Measurements from ENCODE around the gene EIF1AD. TPM values are rescaled to one million over a fixed set of nuclear protein-coding genes. Genes with fewer than 3 reads are reported as not detected.

The EIF1AD gene
- total and polyA plus RNA-seq, 11 donors, result 12.9 to 44.0 (median 20.7) TPM

DNA sequence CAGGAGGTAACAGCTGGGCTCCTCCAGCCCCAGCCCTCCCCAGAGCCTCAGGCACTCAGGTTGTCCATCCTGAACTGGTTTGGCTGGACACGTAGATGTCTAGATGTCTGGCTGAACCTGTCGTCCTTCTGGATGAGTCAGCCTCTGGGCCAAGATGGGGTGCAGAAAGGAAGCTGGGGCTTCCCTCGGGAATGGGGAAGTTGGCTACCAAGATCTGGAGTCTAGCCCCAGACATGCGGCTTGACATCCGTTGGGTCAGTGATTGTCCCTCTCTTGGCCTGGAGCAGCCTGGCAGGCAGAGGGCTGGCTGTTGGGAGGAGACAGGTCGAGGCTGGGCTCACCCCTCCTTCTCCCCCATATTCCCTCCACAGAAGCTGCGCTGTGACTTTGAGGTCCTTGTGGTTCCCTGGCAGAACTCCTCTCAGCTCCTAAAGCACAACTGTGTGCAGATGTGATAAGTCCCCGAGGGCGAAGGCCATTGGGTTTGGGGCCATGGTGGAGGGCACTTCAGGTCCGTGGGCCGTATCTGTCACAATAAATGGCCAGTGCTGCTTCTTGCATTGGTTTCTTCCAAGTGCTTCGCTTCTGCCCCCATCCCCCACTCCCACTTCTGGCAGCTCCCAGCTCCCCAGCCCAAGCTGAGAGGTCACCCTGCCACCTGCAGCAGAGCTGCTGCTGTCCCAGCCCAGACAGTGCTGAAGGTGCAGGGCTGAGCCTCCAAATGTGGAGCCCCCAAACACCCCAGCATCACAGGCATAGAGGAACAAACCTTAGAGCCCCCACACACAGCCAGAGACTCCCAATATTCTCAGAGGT is 11.2 kb upstream of the EIF1AD start:
- peak in 1 of 5 donors; percentile 59 for DNase-seq
- Histone ChIP-seq H3K4me3 (no peak overlapping the region), H3K4me1 (peaks cover 0 to 25% (median 7%) of the 10 kb centered on the region in 12 donors), H3K36me3 (no peaks in the 10 kb centered on the region), H3K27ac (no peak overlapping the region), H3K9me3 (no peaks in the 10 kb centered on the region), H3K27me3 (peaks cover 9 to 29% (median 16%) of the 10 kb centered on the region in 9 donors)
- no peak for ATAC-seq
- intact Hi-C loops (cut with DNase I), result no loop called here
- TF ChIP-seq, protein P1, sequence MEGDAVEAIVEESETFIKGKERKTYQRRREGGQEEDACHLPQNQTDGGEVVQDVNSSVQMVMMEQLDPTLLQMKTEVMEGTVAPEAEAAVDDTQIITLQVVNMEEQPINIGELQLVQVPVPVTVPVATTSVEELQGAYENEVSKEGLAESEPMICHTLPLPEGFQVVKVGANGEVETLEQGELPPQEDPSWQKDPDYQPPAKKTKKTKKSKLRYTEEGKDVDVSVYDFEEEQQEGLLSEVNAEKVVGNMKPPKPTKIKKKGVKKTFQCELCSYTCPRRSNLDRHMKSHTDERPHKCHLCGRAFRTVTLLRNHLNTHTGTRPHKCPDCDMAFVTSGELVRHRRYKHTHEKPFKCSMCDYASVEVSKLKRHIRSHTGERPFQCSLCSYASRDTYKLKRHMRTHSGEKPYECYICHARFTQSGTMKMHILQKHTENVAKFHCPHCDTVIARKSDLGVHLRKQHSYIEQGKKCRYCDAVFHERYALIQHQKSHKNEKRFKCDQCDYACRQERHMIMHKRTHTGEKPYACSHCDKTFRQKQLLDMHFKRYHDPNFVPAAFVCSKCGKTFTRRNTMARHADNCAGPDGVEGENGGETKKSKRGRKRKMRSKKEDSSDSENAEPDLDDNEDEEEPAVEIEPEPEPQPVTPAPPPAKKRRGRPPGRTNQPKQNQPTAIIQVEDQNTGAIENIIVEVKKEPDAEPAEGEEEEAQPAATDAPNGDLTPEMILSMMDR (IDR thresholded peaks at IDR 0.05), result no peak
- no peak for TF ChIP-seq POLR2A (IDR thresholded peaks at IDR 0.05)
- WGBS, 4 donors, result 55 to 62% (median 60%) methylated on average over 9 to 12 of the region's 12 CpGs

DNA sequence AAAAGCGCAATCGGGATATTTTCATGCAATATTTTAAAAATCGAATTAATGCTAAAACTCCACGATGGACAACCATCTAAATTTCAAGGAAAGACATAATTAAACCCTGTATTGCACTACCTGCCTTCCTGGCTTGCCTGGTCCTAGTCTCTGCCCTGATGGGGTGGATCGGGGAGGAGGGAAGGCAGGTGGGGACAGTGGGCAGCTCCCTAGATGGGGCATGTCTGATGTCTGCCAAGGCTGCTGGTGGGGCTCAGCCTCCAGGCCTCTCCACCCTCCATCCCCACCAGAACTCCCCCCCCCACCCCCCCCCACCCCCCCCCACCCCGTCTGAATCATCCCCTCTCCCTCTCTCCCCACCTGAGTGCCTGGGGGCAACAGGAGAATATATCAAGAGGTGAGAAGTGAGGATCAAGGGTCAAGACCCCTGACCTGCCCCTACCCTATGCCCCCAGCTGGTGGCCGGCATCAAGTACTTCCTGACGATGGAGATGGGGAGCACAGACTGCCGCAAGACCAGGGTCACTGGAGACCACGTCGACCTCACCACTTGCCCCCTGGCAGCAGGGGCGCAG is 10.5 kb upstream of the EIF1AD start:
- Histone ChIP-seq H3K4me1 (peaks cover 0 to 25% (median 7%) of the 10 kb centered on the region in 12 donors), H3K4me3 (peak overlapping the region in 2 of 12 donors; percentile 15 to 21), H3K27me3 (peaks cover 9 to 29% (median 16%) of the 10 kb centered on the region in 9 donors), H3K9me3 (no peaks in the 10 kb centered on the region), H3K27ac (no peak overlapping the region), H3K36me3 (no peaks in the 10 kb centered on the region)
- TF ChIP-seq, protein P1 (IDR thresholded peaks at IDR 0.05), result no peak
- TF ChIP-seq POLR2A (IDR thresholded peaks at IDR 0.05), result no peak
- intact Hi-C loops (cut with DNase I), result no loop called here
- 52 to 68% (median 59%) methylated on average over 11 to 12 of the region's 12 CpGs for WGBS, 4 donors
- ATAC-seq, result no peak
- DNase-seq, result peak in 1 of 5 donors; percentile 6

DNA sequence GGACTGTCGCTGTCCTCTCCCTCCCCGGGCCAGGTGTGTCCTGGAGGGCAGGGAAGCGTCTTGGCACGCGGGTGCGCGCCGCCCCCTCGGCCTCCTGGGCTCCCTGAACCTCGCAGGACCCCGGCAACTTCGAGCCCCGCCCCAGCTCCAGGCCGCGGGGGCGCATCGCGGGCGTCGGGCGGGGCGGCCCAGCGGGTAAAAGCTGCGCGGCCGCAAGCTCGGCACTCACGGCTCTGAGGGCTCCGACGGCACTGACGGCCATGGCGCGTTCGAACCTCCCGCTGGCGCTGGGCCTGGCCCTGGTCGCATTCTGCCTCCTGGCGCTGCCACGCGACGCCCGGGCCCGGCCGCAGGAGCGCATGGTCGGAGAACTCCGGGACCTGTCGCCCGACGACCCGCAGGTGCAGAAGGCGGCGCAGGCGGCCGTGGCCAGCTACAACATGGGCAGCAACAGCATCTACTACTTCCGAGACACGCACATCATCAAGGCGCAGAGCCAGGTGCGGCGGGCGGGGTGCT is 9.9 kb upstream of the EIF1AD start, which contains the start of gene CST6:
TSS of gene CST6 (plus strand) at position 224 of the 519 bp plus-strand sequence. CDS start at position 261, 37 bp downstream.
- no peak within 1 kb of the TSS for H3K27ac ChIP-seq
- intact Hi-C loops (cut with DNase I), result no loop called here
- TF ChIP-seq POLR2A (IDR thresholded peaks at IDR 0.05), result no peak
- TF ChIP-seq, protein P1 (IDR thresholded peaks at IDR 0.05), result no peak
- 7 to 29% (median 11%) methylated on average over 10 to 61 of the region's 61 CpGs for WGBS, 4 donors
- no peaks in the 10 kb centered on the region for H3K36me3 ChIP-seq
- H3K4me3 ChIP-seq, result peak within 1 kb of the TSS in 7 of 12 donors; percentile 11 to 39 (median 25)
- no peaks in the 10 kb centered on the region for H3K9me3 ChIP-seq
- peaks cover 0 to 30% (median 7%) of the 10 kb centered on the region in 12 donors for H3K4me1 ChIP-seq
- DNase-seq (no peak), ATAC-seq (no peak)
- H3K27me3 ChIP-seq, result peaks cover 9 to 29% (median 16%) of the 10 kb centered on the region in 9 donors
